GM12878 (cell line): Measurements from ENCODE around the gene COL27A1. TPM values are rescaled to one million over a fixed set of nuclear protein-coding genes. Genes with fewer than 3 reads are reported as not detected.

Experiments used
- ATAC-seq: fragments of 200-7000 bp; cut with Tn5 transposase; 3 replicates; pipeline ENCODE4 v1.9.1; 2020; ENCODE audit warnings: mild to moderate bottlenecking, moderate library complexity
- BruUV-seq: library from RNA; stranded (reverse); fragments of 400-500 nt; replicated peaks from 2 replicates; lab custom pipeline; 2021; lab: Mats Ljungman, UMichigan
- CTCF ChIA-PET: fragments of 300-600 bp; sonication (Branson Sonifier 250); formaldehyde crosslinking; extraction: SDS; loops from one replicate; lab custom pipeline; 2021; ENCODE audit warnings: inconsistent platforms; lab: Yijun Ruan, JAX
- POLR2A ChIA-PET: fragments of 350-600 bp; formaldehyde crosslinking; extraction: SDS; loops from one replicate; lab custom pipeline; 2021; ENCODE audit warnings: inconsistent platforms; lab: Charles Lee
- RAD21 ChIA-PET: fragments of 300-600 bp; sonication (Branson Sonifier 250); formaldehyde crosslinking; loops from one replicate; lab custom pipeline; 2023; ENCODE audit warnings: antibody characterized with exemption; ENCODE audit not compliant: unreplicated experiment; lab: Charles Lee
- SMC1A ChIA-PET: fragments of 300-600 bp; sonication (Branson Sonifier 250); formaldehyde crosslinking; loops from one replicate; lab custom pipeline; 2023; ENCODE audit not compliant: unreplicated experiment, uncharacterized antibody; lab: Charles Lee
- DNase-seq: peaks from one replicate; pipeline ENCODE4 v3.0.0-alpha.2; 2011; ENCODE audit warnings: low read depth, low spot score
- FAIRE-seq: peaks from 3 replicates; lab custom pipeline; 2011; peaks lifted over from hg19 to GRCh38; lab: Jason Lieb, UNC
- H2AFZ ChIP-seq: 2 replicates; pipeline ENCODE4 v1.6.0; 2011; ENCODE audit warnings: low read depth, low read length, control low read depth; ENCODE audit not compliant: control insufficient read depth
- H3K27ac ChIP-seq: 2 replicates; pipeline ENCODE4 v1.5.1; 2011; ENCODE audit warnings: control low read depth; ENCODE audit not compliant: control insufficient read depth, insufficient read depth
- H3K27me3 ChIP-seq, 2 experiments: replicated peaks in 1 of 2; 2 replicates each; pipeline versions ENCODE4 v1.6.0 to v1.6.1; 2011; ENCODE audit warnings: low read length in 1 of 2; ENCODE audit not compliant: control insufficient read depth in 2 of 2, insufficient read depth in 2 of 2
- H3K36me3 ChIP-seq, 2 experiments: 2 replicates each; pipeline ENCODE4 v1.5.1; 2011; ENCODE audit warnings: low read length in 1 of 2; ENCODE audit not compliant: control insufficient read depth in 2 of 2, insufficient read depth in 2 of 2
- H3K4me1 ChIP-seq: 2 replicates; pipeline ENCODE4 v1.6.1; 2011; ENCODE audit warnings: mild to moderate bottlenecking, low read length, moderate library complexity, mixed read lengths; ENCODE audit not compliant: control insufficient read depth, insufficient read depth
- H3K4me2 ChIP-seq: 2 replicates; pipeline ENCODE4 v1.6.0; 2011; ENCODE audit warnings: control low read depth; ENCODE audit not compliant: control insufficient read depth, insufficient read depth
- H3K4me3 ChIP-seq: fragments of 200-600 bp; sonication (generic); 2 replicates; pipeline ENCODE4 v1.5.1; 2016
- H3K79me2 ChIP-seq: 2 replicates; pipeline ENCODE4 v1.6.0; 2011; ENCODE audit warnings: low read length; ENCODE audit not compliant: control insufficient read depth, insufficient read depth
- H3K9ac ChIP-seq: 2 replicates; pipeline ENCODE4 v1.8.0; 2011; ENCODE audit warnings: low read length, control low read depth, mixed read lengths; ENCODE audit not compliant: control insufficient read depth, insufficient read depth
- H3K9me3 ChIP-seq: replicated peaks from 3 replicates; pipeline ENCODE4 v1.5.1; 2011; ENCODE audit warnings: mild to moderate bottlenecking, low read length; ENCODE audit not compliant: control insufficient read depth, insufficient read depth
- H4K20me1 ChIP-seq: 2 replicates; pipeline ENCODE4 v1.6.0; 2011; ENCODE audit not compliant: control insufficient read depth, insufficient read depth
- BRCA1 ChIP-seq: IDR thresholded peaks from 2 replicates; pipeline ENCODE4 v1.6.1; 2011; ENCODE audit warnings: low read depth, low read length, improper control_type of control experiment
- IKZF1 ChIP-seq: fragments of 450-650 bp; conservative IDR thresholded peaks from 2 replicates; pipeline ENCODE4 v1.6.1; 2017; ENCODE audit warnings: antibody characterized with exemption, mild to moderate bottlenecking
- JUNB ChIP-seq: IDR thresholded peaks from 2 replicates; pipeline ENCODE4 v1.6.1; 2016; ENCODE audit warnings: antibody characterized with exemption, mild to moderate bottlenecking
- MYC ChIP-seq: IDR thresholded peaks from 2 replicates; pipeline ENCODE4 v1.6.1; 2011; ENCODE audit warnings: mild to moderate bottlenecking, low read length, moderate library complexity, inconsistent platforms; ENCODE audit not compliant: insufficient read depth, insufficient replicate concordance, insufficient read length, severe bottlenecking
- NFYA ChIP-seq: IDR thresholded peaks from 2 replicates; pipeline ENCODE4 v1.6.1; 2011; ENCODE audit warnings: low read depth, mild to moderate bottlenecking, low read length, improper control_type of control experiment, borderline replicate concordance
- RFX5 ChIP-seq: IDR thresholded peaks from 2 replicates; pipeline ENCODE4 v1.6.1; 2011; ENCODE audit warnings: low read depth, low read length, improper control_type of control experiment
- ZNF207 ChIP-seq: fragments of 450-650 bp; IDR thresholded peaks from 2 replicates; pipeline ENCODE4 v1.6.1; 2014; ENCODE audit warnings: antibody characterized with exemption, mild to moderate bottlenecking, borderline replicate concordance
- WGBS: methylation state at CpG from one replicate; pipeline ENCODE4 v1.1.6; 2016; ENCODE audit warnings: low lambda C conversion rate; ENCODE audit not compliant: insufficient replicate concordance, insufficient coverage; ENCODE audit errors: missing lambda C conversion rate; 5-methylcytosine and 5-hydroxymethylcytosine counted together
- in situ Hi-C: fragments of 300-500 bp; cut with MboI; formaldehyde crosslinking; loops from 9 replicates; pipeline ENCODE4 v1.14.3; 2018; ENCODE audit warnings: mixed read lengths
- intact Hi-C: fragments of 100-400 bp; cut with micrococcal nuclease; formaldehyde crosslinking; loops from one replicate; pipeline ENCODE4 v1.14.2; 2022; ENCODE audit not compliant: unreplicated experiment
- polyA plus RNA-seq, 11 experiments: library from polyadenylated mRNA; depleted of rRNA in 4 of 11; unstranded in 6 of 11; stranded (reverse) in 5 of 11; fragments of >200 nt; fragmentation: Nextera tagmentation in 4 of 11; fragmentation: Illumina TruSeq in 1 of 11; extraction: Ambion mirVana in 4 of 11; extraction: Trizol in 1 of 11; gene quantifications; 1 replicate in 1 of 11; 2 replicates in 10 of 11; pipeline versions ENCODE4 v1.2.1 to v1.2.3, GENCODE V29; 2011 to 2016; ENCODE audit warnings: inconsistent platforms in 2 of 11, missing spikeins in 2 of 11, low read depth in 1 of 11
- total RNA-seq, 4 experiments: library from RNA; depleted of rRNA in 3 of 4; stranded (reverse); fragments of >200 nt in 3 of 4; fragmentation: Illumina TruSeq in 1 of 4; extraction: Trizol in 1 of 4; gene quantifications; 2 replicates each; pipeline versions ENCODE4 v1.2.1 to v1.2.3, GENCODE V29; 2013 to 2021
- TF ChIP-seq, protein P1 (sequence below): fragments of 150-350 bp; IDR thresholded peaks from 2 replicates; pipeline ENCODE4 v1.6.1; 2014; ENCODE audit warnings: mild to moderate bottlenecking, low read depth, low read length
- TF ChIP-seq, protein P2 (sequence below): fragments of 450-650 bp; IDR thresholded peaks from 2 replicates; pipeline ENCODE4 v1.6.1; 2017; ENCODE audit warnings: low read depth, mild to moderate bottlenecking, moderate library complexity

The COL27A1 gene
- total and polyA plus RNA-seq, 10 of the 15 experiments (the other 5 are each of a cell fraction or from before 2014, with no cell fraction given): 0.10 TPM; not detected in 9

DNA sequence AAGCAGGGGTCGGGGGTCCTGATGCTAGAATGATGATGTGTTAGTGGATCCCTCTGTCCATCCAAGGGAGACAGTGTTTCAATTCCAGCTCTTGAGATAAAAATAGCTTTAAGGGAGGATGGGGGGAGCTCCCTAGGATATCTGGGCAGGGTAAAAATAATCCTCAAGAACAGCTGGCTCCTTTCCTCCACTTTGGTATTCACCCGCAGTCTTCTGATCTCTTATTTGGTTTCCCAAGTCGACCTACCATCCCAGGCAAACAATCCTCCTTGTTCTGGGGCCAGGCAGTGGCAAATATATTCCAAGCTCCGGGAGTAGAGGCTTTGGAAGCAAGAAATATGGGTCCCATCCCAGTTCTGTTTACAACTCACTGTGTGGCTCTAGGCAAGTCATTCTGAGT is 14.5 kb upstream of the COL27A1 start:
- SMC1A ChIA-PET: interaction anchor here (0.6 kb wide), 1 partner anchor 288 kb away, joined by 3 read pairs; no protein-coding TSS in a partner anchor
- CTCF ChIA-PET: interaction anchor here (1.4 to 4.1 kb wide), 3 partner anchors 15 to 150 kb away, joined by 3 to 19 read pairs (median 5); partner anchors contain the start of gene COL27A1
- WGBS: 18% methylated on average over 4 of the region's 4 CpGs
- H3K9me3 ChIP-seq: no peaks in the 10 kb centered on the region
- TF ChIP-seq, protein P1, sequence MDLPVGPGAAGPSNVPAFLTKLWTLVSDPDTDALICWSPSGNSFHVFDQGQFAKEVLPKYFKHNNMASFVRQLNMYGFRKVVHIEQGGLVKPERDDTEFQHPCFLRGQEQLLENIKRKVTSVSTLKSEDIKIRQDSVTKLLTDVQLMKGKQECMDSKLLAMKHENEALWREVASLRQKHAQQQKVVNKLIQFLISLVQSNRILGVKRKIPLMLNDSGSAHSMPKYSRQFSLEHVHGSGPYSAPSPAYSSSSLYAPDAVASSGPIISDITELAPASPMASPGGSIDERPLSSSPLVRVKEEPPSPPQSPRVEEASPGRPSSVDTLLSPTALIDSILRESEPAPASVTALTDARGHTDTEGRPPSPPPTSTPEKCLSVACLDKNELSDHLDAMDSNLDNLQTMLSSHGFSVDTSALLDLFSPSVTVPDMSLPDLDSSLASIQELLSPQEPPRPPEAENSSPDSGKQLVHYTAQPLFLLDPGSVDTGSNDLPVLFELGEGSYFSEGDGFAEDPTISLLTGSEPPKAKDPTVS: no peak
- TF ChIP-seq RFX5 (no peak), ZNF207 (no peak), IKZF1 (no peak), MYC (no peak), BRCA1 (no peak), NFYA (no peak), JUNB (no peak)
- TF ChIP-seq, protein P2, sequence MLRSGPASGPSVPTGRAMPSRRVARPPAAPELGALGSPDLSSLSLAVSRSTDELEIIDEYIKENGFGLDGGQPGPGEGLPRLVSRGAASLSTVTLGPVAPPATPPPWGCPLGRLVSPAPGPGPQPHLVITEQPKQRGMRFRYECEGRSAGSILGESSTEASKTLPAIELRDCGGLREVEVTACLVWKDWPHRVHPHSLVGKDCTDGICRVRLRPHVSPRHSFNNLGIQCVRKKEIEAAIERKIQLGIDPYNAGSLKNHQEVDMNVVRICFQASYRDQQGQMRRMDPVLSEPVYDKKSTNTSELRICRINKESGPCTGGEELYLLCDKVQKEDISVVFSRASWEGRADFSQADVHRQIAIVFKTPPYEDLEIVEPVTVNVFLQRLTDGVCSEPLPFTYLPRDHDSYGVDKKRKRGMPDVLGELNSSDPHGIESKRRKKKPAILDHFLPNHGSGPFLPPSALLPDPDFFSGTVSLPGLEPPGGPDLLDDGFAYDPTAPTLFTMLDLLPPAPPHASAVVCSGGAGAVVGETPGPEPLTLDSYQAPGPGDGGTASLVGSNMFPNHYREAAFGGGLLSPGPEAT: no peak
- TF ChIP-seq, all 136 proteins: peak for 0
- H4K20me1 ChIP-seq: no peaks in the 10 kb centered on the region
- H3K36me3 ChIP-seq: no peaks in the 10 kb centered on the region
- no peak for ATAC-seq
- H3K4me3 ChIP-seq: no peak overlapping the region
- BruUV-seq: no TSS peak
- intact Hi-C loops: no loop called here
- H3K27me3 ChIP-seq: peaks cover 0 to 2% of the 10 kb centered on the region in 2 experiments; a peak in 2 of 4 replicates
- no peak overlapping the region for H3K27ac ChIP-seq
- H3K79me2 ChIP-seq: no peaks in the 10 kb centered on the region
- no peak overlapping the region for H3K4me2 ChIP-seq
- ChIA-PET RAD21 (no interaction called here), POLR2A (no interaction called here)
- no peak overlapping the region for H3K9ac ChIP-seq
- H2AFZ ChIP-seq: no peak overlapping the region
- in situ Hi-C loops: no loop called here
- DNase-seq: no peak
- FAIRE-seq: no peak
- H3K4me1 ChIP-seq: no peaks in the 10 kb centered on the region
